ENCODE measurements around the gene GSC.

GRCh38 chr14:94728950-94729349 lies 41.0 kb downstream of the GSC start:
- no peak for TF ChIP-seq CTCF (IDR thresholded peaks at IDR 0.05)
- TF ChIP-seq POLR2A (IDR thresholded peaks at IDR 0.05) = no peak

All from thyroid gland (tissue), 4 donors.